ENCODE measurements around the gene TUBB2B. TPM values are rescaled to one million over a fixed set of nuclear protein-coding genes. Genes with fewer than 3 reads are reported as not detected.

TUBB2B gene
- total RNA-seq: 2,535 TPM

DNA sequence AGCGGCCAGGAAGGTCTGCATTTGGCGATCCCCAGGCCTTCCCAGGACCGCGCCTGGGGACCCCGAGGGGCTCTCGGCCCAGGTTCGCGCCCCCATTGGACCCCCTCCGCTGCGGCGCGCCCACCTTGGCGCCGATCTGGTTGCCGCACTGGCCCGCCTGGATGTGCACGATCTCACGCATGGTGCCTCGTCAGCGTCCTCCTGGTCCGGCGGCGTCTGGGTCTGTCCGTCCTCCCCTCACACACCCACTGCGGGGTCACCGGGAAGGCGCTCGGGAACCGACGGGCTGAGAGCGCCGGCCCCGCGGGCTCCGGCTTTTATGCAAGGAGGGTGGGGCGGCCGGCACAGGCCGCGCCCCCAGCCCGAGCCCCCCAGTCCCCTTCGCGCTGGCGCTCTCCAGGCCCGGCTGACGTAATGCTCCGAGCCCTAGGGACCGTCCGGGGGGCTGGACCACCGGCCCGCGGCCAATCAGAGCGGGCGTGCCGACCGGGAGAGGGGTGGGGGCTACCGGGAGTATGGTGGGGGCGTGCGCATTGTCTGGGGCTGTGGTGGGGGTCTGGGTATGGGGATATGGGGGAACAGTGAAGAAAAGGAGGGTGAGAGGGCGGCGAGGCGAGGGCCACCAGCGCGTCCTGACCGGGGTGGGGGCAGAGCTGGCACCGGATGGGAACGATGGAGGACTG lies at the start of gene TUBB2B:
Gene TUBB2B (minus strand): TSS at position 291 of the 683 bp plus-strand sequence. CDS start 110 bp downstream, at position 181.

DNA sequence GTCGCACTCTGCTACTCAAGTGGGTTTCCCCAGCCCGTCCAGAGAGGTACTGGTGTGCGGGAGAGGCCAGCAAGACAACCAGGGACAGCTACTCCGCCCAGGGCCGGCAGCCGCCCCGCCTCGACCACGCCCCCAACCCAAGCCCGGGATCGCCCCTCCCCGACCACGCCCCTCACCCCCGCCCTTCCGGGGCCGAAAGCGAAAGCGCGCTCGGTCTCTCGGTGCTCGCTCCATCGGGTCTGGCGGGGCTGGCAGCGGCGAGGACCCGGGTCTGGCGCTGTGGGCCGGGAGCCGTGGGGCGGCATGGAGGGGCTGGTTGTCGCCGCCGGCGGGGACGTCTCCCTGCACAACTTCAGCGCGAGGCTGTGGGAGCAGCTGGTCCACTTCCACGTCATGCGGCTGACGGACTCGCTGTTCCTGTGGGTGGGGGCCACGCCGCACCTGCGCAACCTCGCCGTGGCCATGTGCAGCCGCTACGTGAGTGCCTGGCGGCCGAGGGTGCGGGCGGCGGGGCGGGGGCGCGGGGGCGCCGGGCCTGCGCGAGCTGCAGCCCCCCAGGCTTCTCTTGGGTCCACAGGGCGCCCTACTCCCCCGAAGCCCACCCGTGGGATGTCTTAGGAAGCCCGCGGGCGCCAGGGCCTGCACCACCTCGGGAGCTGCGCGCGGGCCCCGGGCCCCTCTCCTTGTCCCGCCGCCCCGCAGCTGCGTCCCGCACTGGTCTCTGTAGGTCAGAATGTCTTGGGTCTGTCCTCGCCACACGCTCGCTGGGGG lies 31.5 kb upstream of the TUBB2B start, which contains the start of gene PSMG4:
Gene PSMG4 (plus strand): TSS at position 228 of the 771 bp plus-strand sequence. CDS start 76 bp downstream, at position 304.

Other genes starting within 250 kb of the TUBB2B start
- gene NQO2, start 227.8 kb downstream of the TUBB2B start, total RNA-seq: 14.5 TPM
- 11.3 TPM for gene RIPK1, start 159.2 kb downstream of the TUBB2B start, total RNA-seq
- 27.7 TPM for gene BPHL, start 108.9 kb downstream of the TUBB2B start, total RNA-seq
- gene TUBB2A, start 70.1 kb downstream of the TUBB2B start, total RNA-seq: 1,417 TPM
- 28.4 TPM for gene PSMG4, start 31.3 kb upstream of the TUBB2B start, total RNA-seq
- 29.8 TPM for gene SLC22A23, start 229.4 kb upstream of the TUBB2B start, total RNA-seq